GM12801 (cell line): ENCODE data around the gene SNCB.

Source experiments
- CTCF ChIP-seq: IDR thresholded peaks from one replicate; pipeline ENCODE4 v1.5.1; 2011; ENCODE audit warnings: control low read depth; ENCODE audit not compliant: insufficient read length; ENCODE audit errors: extremely low read depth

Gene SNCB

GRCh38 chr5:176616511-176616910, 13.8 kb downstream of the SNCB start:
- TF ChIP-seq CTCF: no peak

GRCh38 chr5:176614805-176615478, 15.4 kb downstream of the SNCB start:
- no peak for TF ChIP-seq CTCF

GRCh38 chr5:176612855-176613254, 17.5 kb downstream of the SNCB start:
- no peak for TF ChIP-seq CTCF

- no peak for TF ChIP-seq CTCF
Measured at GRCh38 chr5:176612008-176612407, 18.3 kb downstream of the SNCB start.

- no peak for TF ChIP-seq CTCF
Measured at GRCh38 chr5:176611435-176611834, 18.9 kb downstream of the SNCB start.

GRCh38 chr5:176610435-176610773, 19.9 kb downstream of the SNCB start:
- no peak for TF ChIP-seq CTCF

- TF ChIP-seq CTCF: no peak
Measured at GRCh38 chr5:176609724-176610434, 20.5 kb downstream of the SNCB start, which contains the start of gene GPRIN1. GPRIN1 (minus strand) TSS chr5:176610156; CDS start chr5:176599834, 10,322 bp downstream.
